Measurements from ENCODE around the gene METRN. TPM values are rescaled to one million over a fixed set of nuclear protein-coding genes. Genes with fewer than 3 reads are reported as not detected.
"Not testable (repeated sequence)": the region's sequence is repeated elsewhere in the genome, so short reads cannot be mapped to it uniquely, and the experiment has no call there.

METRN gene
- total RNA-seq, 3 donors from 2014 or later = 23.8 to 34.7 (median 28.2) TPM

DNA sequence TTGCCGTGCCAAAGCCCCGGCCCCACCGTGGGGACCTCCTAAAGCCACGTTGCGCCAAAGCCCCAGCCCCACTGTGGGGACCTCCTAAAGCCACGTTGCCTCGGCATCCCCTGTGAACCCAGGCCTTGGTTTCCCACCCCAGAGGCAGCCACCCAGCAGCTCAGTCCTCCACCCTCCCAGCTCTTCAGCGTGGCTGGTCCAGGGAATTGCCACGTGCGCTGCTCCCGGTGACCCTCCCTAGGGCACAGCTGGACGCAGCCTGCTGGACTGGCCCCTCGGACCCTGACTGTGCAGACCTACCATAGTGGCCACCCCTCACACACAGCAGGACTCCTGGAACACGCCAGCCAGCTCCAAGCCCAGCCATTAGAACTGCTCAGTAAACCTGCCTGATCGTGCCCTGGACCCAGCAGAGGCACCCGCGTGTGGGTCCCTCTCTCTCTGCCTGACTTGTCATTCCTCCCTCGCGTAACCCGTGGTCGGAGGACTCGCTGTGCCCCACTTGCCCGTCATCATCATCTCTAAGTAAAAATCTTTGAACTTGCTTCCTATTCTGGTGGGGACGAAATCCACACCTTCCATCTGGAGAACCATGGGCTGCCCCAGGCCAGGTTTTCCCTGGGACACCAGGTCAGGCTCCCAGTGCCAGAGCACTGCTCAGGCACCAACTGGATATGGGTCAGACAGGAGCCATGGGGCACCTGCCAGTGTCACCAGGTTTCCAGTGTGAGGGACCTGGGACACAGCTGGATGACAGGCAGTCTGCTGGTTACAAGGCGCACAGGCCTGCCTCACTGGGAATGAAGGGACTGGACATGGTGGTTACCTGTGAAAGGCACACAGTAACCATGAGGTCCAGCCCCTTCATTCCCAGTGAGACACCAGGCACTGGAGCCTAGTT, 20.3 kb downstream of the METRN start:
- H3K4me1 Mint-ChIP-seq (ENCODE audit: low read depth) = peaks cover 16% of the 10 kb centered on the region
- no peak overlapping the region for H3K4me3 Mint-ChIP-seq
- DNase-seq (no peak), ATAC-seq (no peak)
- H3K36me3 Mint-ChIP-seq (ENCODE audit: insufficient read depth) = peaks cover 14% of the 10 kb centered on the region
- H3K27me3 Mint-ChIP-seq (ENCODE audit: low read depth) = no peaks in the 10 kb centered on the region
- no peaks in the 10 kb centered on the region for H3K9me3 Mint-ChIP-seq

DNA sequence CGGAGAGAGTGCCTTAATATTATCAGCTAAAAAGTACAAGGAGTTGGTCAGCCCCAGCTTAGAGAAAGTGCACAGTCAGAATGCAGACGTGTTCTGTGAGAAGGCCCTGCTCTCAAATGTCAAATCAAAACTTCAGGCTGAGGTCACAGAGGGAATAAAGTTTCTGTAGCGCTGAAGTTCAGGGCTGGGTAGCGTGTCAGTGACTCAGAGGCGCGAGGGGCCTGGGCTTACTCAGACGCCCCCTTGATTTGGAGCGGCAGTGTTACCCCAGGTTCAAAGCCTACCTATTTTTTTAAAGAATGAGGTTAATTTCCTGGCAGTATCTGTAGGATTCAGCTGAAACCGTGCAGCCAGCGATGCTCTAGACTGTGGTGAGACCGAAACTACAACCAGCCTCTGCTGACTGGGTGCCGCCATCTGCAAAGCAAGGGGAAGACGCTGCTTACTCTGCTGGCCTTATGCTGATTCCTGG, 21.1 kb downstream of the METRN start:
- no peaks in the 10 kb centered on the region for H3K9me3 Mint-ChIP-seq
- H3K36me3 Mint-ChIP-seq (ENCODE audit: insufficient read depth) = peaks cover 14% of the 10 kb centered on the region
- no peaks in the 10 kb centered on the region for H3K27me3 Mint-ChIP-seq (ENCODE audit: low read depth)
- DNase-seq (no peak), ATAC-seq (peak; percentile 75 to 76)
- no peak overlapping the region for H3K4me3 Mint-ChIP-seq
- peaks cover 17% of the 10 kb centered on the region for H3K4me1 Mint-ChIP-seq (ENCODE audit: low read depth)

DNA sequence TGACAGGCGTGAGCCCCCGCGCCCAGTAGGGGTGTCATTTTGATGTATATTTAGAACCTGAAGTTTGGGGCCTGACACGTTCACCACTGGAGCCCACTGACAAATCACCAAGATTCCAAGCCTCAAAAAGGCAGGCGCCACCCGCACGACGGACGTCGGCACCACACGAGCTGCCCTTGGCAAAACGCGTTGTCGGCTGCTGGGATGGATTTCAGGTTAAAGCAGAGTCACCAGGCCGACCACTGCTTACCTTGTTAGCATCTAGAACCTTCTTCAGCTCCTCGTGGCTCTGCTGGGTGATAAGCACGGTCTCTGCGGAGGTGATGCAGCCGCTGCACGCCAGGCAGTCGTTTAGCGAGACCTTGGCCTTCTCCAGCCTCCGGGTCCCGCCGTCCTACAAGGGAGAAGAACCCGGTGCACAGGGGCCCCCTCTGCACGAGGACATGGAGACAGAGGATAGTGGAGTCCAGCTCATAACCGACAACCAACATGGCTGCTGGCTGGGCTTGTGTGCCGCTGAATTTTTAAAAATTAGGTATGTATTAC, 22.1 kb downstream of the METRN start:
- no peaks in the 10 kb centered on the region for H3K9me3 Mint-ChIP-seq
- peaks cover 18% of the 10 kb centered on the region for H3K4me1 Mint-ChIP-seq (ENCODE audit: low read depth)
- DNase-seq = no peak
- ATAC-seq = no peak
- H3K36me3 Mint-ChIP-seq (ENCODE audit: insufficient read depth) = peaks cover 14% of the 10 kb centered on the region
- no peak overlapping the region for H3K4me3 Mint-ChIP-seq
- H3K27me3 Mint-ChIP-seq (ENCODE audit: low read depth) = no peaks in the 10 kb centered on the region

DNA sequence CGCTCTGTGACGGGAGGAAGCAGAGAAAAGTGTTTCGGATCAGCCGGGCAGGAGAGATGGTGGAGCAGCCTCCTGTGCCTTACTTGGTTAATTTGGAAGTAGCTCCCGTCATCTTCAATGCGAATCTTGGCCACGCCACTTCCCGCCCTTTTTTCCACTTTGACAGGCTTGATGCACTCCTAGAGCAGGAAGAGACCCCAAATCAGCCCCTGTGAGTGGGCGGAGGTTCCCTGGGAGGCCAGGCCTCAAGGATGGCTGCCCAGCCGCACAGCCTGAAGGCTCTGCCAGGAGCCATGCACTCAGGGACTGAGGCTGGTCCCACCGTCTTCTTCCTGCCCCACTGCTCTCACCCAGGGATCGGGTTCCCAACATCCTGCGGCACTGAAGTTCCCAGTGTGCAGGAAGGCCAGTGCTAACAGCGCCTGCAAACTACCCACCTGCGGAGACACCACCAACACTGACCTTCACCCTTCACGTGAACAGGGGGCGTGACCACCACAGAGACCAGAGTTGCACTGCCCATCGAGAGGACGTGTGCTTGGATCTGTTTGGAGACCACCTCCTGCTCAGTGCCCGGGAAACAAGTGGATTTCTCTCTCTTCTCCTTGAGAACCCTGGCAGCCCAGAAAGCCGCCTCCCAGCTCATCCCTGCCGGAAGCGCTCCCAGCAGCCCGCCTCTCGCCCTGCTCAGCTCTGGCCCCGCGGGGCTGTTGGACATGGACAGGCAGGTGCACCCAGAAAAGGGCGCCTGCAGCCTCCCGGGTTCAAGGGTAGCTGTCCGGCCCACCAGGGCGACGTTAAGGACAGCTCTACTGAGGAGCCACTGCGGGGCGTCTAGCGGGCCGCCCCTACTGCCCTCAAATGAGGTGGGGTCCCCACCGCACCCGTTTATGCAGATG, 24.9 kb downstream of the METRN start:
- DNase-seq (no peak), ATAC-seq (no peak)
- no peaks in the 10 kb centered on the region for H3K9me3 Mint-ChIP-seq
- peak overlapping the region; percentile 85 for H3K4me3 Mint-ChIP-seq
- H3K4me1 Mint-ChIP-seq (ENCODE audit: low read depth) = peaks cover 18% of the 10 kb centered on the region
- no peaks in the 10 kb centered on the region for H3K27me3 Mint-ChIP-seq (ENCODE audit: low read depth)
- peaks cover 12% of the 10 kb centered on the region for H3K36me3 Mint-ChIP-seq (ENCODE audit: insufficient read depth)

DNA sequence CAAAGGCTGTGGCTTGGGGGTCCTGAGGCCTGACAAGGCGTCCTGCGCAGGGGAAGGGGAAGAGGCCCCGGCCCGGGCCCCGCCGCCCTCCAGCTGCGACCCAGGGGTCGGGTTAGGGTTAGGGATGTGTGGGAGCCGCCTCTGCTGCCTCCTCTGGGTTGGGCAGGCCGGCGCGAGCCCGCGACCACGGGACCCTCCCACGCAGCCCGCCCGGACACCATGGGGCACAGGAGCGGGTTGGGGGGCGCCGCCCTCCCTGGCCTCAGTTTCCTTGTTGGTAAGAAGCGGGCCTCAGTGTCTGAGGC, 25.5 kb downstream of the METRN start:
- no peaks in the 10 kb centered on the region for H3K27me3 Mint-ChIP-seq (ENCODE audit: low read depth)
- peaks cover 8% of the 10 kb centered on the region for H3K36me3 Mint-ChIP-seq (ENCODE audit: insufficient read depth)
- peak in 1 of 2 donors; percentile 2 for ATAC-seq
- H3K9me3 Mint-ChIP-seq = no peaks in the 10 kb centered on the region
- no peak for DNase-seq
- peak overlapping the region; percentile 85 for H3K4me3 Mint-ChIP-seq
- H3K4me1 Mint-ChIP-seq (ENCODE audit: low read depth) = peaks cover 16% of the 10 kb centered on the region

DNA sequence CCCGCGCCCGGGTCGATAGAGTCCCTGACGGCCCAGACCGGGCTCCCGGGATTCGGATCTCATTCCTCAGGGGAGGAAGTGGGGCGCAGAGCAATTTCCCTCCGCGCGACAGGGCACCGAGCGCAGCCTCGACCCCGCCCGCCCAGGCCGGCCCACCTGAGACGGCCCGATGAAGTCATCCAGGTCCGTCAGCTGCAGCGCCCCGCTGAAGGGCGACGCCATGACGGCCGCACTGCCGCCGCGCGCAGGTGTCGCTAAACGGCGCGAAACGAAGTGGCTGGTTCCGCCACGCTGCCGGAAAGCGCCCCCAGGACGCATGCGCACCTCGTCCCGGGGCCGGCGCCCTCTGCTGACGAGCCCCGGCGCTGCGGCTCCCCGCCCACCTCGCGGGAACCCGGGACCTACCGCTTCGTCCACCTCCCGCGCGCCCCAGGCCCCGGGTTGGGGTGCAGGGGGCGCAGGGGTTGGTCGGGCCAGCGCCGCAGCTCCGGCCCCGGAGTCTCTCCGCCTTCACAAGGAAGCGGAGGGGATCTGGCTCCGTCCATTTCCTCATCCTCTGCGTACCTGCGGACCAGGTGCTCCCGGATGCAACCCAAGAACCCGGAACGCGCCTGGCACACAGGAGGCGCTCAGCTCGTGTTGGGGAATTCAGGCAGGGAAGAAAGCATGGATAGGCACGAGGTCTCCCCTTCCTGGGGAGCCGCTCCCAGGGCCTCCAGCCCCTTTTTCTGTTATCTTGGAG, 26.0 kb downstream of the METRN start, which contains the start of gene CIAO3:
CIAO3 (minus strand) TSS at position 234 of the 742 bp plus-strand sequence; CDS start at position 222, 12 bp downstream.
- Mint-ChIP-seq H3K4me3 (peak within 1 kb of the TSS; percentile 85), H3K27me3 (ENCODE audit: low read depth) (no peaks in the 10 kb centered on the region), H3K4me1 (ENCODE audit: low read depth) (peaks cover 16% of the 10 kb centered on the region), H3K36me3 (ENCODE audit: insufficient read depth) (peaks cover 8% of the 10 kb centered on the region), H3K9me3 (no peaks in the 10 kb centered on the region)
- ATAC-seq (peak; percentile 88), DNase-seq (peak; percentile 92)

DNA sequence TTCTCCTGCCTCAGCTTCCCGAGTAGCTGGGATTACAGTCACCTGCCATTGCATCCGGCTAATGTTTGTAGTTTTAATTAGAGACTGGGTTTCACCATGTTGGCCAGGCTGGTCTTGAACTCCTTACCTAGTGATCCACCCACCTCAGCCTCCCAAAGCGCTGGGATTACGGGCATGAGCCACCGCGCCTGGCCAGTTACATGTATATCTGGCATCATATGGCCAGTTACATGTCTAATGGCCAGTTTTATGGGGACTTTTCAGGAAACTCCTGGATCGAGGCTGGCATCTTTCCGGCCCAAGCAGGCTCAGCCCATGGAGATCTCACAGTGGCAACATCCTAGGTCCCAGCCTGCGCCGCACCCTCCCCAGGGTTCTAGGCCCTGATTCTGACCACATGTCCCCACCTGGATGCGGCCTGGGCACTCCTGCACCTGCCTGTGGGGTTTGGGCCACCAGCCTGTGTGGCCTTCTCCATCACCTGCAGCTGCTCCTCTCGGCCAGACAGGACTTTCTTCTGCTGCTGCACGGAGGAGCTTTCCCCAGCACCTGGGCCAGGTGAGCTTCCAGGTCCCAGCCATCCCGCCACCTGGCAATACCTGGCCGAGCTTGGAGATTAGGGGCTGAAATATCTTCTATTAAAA, 27.2 kb downstream of the METRN start:
- Mint-ChIP-seq H3K9me3 (no peaks in the 10 kb centered on the region), H3K27me3 (ENCODE audit: low read depth) (no peaks in the 10 kb centered on the region), H3K36me3 (ENCODE audit: insufficient read depth) (peaks cover 8% of the 10 kb centered on the region), H3K4me3 (peak overlapping the region; percentile 75), H3K4me1 (ENCODE audit: low read depth) (peaks cover 13% of the 10 kb centered on the region)
- DNase-seq (no peak), ATAC-seq (no peak)

DNA sequence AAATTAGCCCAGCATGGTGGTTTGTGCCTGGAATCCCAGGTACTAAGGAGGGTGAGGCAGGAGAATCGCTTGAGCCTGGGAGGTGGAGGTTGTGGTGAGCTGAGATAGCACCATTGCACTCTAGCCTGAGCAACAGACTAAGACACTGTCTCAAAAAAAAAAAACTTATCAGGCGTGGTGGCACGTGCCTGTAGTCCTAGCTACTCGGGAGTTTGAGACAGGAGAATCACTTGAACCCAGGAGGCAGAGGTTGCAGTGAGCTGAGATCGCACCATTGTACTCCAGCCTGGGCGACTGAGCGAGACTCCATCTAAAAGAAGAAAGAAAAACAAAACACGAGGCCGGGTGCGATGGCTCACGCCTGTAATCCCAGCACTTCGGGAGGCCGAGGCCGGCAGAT, 28.0 kb downstream of the METRN start:
- H3K4me3 Mint-ChIP-seq; ATAC-seq; DNase-seq; H3K27me3 Mint-ChIP-seq (ENCODE audit: low read depth); H3K36me3 Mint-ChIP-seq (ENCODE audit: insufficient read depth); H3K9me3 Mint-ChIP-seq: not testable (repeated sequence)
- peaks cover 13% of the 10 kb centered on the region for H3K4me1 Mint-ChIP-seq (ENCODE audit: low read depth)

DNA sequence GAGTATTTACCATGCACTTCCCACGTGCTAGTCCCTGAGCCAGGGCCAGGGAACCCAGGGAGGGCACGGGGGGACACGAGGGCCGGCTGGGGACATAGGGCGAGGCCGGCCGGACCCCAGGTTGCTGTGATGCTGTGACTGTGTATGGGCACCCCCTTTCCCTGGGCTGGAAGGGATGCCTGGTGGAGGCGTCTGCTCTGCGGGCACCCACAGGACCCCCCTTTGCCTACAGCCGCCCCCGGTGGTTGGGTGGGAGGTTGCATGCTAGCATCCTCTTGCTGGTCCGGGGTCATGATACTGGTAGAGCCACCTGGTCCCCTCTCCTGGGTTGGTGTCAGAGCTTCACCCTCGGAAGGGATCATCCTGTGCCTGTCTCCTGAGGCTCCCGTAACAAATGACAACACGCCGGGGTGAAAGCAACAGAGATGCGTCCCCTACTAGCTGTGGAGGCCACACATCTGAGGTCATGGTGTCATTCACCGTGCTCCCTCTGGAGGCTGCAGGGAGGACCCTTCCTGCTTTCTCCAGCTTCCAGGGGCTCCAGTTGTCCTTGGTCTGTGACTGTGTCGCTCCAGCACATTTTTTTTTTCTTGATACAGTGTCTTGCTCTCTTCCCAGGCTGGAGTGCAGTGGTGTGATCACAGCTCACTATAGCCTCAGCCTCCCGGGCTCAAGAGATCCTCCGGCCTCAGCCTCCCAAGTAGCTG, 29.0 kb downstream of the METRN start:
- DNase-seq (no peak), ATAC-seq (no peak)
- Mint-ChIP-seq H3K4me3 (no peak overlapping the region), H3K9me3 (no peaks in the 10 kb centered on the region), H3K4me1 (ENCODE audit: low read depth) (peaks cover 13% of the 10 kb centered on the region), H3K36me3 (ENCODE audit: insufficient read depth) (peaks cover 2% of the 10 kb centered on the region), H3K27me3 (ENCODE audit: low read depth) (no peaks in the 10 kb centered on the region)

DNA sequence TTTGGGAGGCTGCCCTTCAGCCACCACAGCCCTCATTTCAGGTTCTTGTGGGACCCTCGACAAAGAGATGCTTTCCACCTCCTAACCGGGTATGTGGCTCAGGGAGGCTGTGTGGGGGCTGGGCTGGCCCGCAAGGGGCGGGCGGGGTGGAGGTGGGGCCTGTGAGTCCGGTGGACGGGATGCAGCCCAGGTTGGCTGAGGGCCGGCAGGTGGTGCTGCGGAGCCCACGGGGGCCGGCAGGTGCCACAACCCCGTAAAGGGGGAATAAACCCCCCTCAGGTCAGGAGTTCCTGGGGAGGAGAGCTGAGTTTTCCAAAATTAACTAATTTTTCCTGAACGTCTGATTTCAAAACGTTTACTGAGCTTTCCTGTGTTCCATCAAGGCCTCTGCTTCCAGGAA, 30.8 kb downstream of the METRN start:
- DNase-seq (no peak), ATAC-seq (no peak)
- Mint-ChIP-seq H3K4me1 (ENCODE audit: low read depth) (peaks cover 1% of the 10 kb centered on the region), H3K4me3 (no peak overlapping the region), H3K36me3 (ENCODE audit: insufficient read depth) (no peaks in the 10 kb centered on the region), H3K27me3 (ENCODE audit: low read depth) (no peaks in the 10 kb centered on the region), H3K9me3 (no peaks in the 10 kb centered on the region)

DNA sequence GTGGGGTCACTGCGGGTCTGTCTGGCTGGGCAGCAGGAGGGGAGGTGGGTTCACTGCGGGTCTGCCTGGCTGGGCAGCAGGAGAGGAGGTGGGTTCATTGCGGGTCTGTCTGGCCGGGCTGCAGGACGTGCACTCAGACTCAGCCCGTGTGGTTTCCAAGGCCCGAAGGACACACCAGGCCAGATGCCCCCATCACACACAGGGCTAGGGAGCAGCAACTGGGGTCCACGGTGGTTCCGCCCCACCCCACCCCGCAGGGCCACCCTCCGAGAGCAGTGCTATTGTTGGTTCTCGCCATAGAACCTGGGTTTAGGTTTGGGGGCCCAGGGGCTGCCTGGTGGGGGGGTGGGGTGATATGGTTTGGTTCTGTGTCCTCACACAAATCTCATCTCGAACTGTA, 31.7 kb downstream of the METRN start:
- no peaks in the 10 kb centered on the region for H3K36me3 Mint-ChIP-seq (ENCODE audit: insufficient read depth)

DNA sequence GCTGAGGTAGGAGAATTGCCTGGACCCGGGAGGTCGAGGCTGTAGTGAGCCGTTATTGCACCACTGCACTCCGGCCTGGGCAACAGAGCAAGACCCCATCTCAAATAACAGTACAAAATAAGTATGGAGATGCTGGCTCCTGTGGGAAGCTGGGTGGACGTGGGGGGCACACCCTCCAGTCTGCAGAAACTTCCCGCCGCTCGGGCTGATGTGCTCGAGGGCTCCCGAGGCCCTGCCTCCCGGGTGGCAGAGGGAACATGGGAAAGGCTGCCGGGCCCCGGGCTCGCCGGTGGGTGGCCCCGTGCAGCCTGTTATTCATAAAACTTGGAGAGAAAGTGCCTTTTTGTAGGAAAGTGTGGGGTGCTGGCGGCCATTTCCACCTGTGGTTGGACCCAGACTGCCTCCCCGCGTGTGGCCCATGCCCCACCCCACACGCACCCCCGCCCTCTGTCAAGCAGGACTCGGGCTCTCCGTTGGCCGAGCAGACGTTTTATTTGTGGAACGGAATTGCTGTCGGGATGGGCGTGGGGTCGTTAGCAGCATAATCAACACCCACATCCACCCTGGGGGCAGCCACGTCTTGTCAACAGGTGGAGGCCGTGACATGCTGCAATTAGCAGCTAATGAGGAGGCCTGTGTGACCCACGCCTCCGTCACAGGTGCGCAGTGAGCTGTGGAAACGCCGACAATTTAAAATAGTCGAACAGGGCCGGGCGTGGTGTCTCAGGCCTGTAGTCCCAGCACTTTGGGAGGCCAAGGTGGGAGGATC, 33.2 kb downstream of the METRN start:
- Mint-ChIP-seq H3K4me1 (ENCODE audit: low read depth) (no peaks in the 10 kb centered on the region), H3K27me3 (ENCODE audit: low read depth) (no peaks in the 10 kb centered on the region), H3K36me3 (ENCODE audit: insufficient read depth) (no peaks in the 10 kb centered on the region), H3K4me3 (no peak overlapping the region), H3K9me3 (no peaks in the 10 kb centered on the region)
- ATAC-seq (no peak), DNase-seq (no peak)

More for the DNA sequence above, 31.7 kb downstream of the METRN start:
- Mint-ChIP-seq H3K27me3 (ENCODE audit: low read depth) (no peaks in the 10 kb centered on the region), H3K4me1 (ENCODE audit: low read depth) (no peaks in the 10 kb centered on the region), H3K4me3 (no peak overlapping the region), H3K9me3 (no peaks in the 10 kb centered on the region)
- DNase-seq (no peak), ATAC-seq (no peak)

All from activated T-cell treated with anti-CD3 and anti-CD28 coated beads, Interleukin-2, amount 50 U/mL, for 4 hours (primary cell).